Omental fat pad (tissue), 4 donors: ENCODE measurements around the gene ARX. TPM values are rescaled to one million over a fixed set of nuclear protein-coding genes. Genes with fewer than 3 reads are reported as not detected.

Experiments
- ATAC-seq: fragments of 150-250 bp; one replicate; pipeline ENCODE4 v1.9.1; 2016; ENCODE audit warnings: mild to moderate bottlenecking, moderate library complexity; ENCODE audit not compliant: low FRiP score
- DNase-seq: peaks from one replicate; pipeline ENCODE4 v3.0.0-alpha.2; 2019; ENCODE audit warnings: low spot score
- CTCF ChIP-seq, 3 donors: fragments of 450-650 bp; IDR thresholded peaks; one replicate each; pipeline ENCODE4 v1.5.1; 2016 to 2017; ENCODE audit warnings: antibody characterized with exemption in 3 of 3, mild to moderate bottlenecking in 3 of 3, moderate library complexity in 2 of 3
- total RNA-seq, 4 donors: library from RNA; depleted of rRNA; stranded (reverse); fragments of >200 nt; gene quantifications; one replicate each; pipeline ENCODE4 v1.1.0, GENCODE V29; 2016

Gene ARX
- total RNA-seq, 4 donors from 2014 or later: not detected

- ATAC-seq: no peak
- TF ChIP-seq CTCF (IDR thresholded peaks at IDR 0.05): no peak
Measured at GRCh38 chrX:25043192-25043591, 27.4 kb upstream of the ARX start.

GRCh38 chrX:25039036-25039435, 23.3 kb upstream of the ARX start:
- DNase-seq (no peak), ATAC-seq (no peak)
- TF ChIP-seq CTCF (IDR thresholded peaks at IDR 0.05): no peak

More at GRCh38 chrX:25043192-25043591, 27.4 kb upstream of the ARX start:
- no peak for DNase-seq

- ATAC-seq: no peak
- no peak for TF ChIP-seq CTCF (IDR thresholded peaks at IDR 0.05)
Measured at GRCh38 chrX:25034889-25035288, 19.1 kb upstream of the ARX start.

GRCh38 chrX:25029288-25029825, 13.6 kb upstream of the ARX start:
- no peak for TF ChIP-seq CTCF (IDR thresholded peaks at IDR 0.05)
- DNase-seq: no peak
- ATAC-seq: no peak

More at GRCh38 chrX:25034889-25035288, 19.1 kb upstream of the ARX start:
- DNase-seq: no peak

- no peak for ATAC-seq
- DNase-seq: no peak
- TF ChIP-seq CTCF (IDR thresholded peaks at IDR 0.05): no peak
Measured at GRCh38 chrX:25028726-25029125, 13.0 kb upstream of the ARX start.

GRCh38 chrX:25026576-25026975, 10.8 kb upstream of the ARX start:
- ATAC-seq (no peak), DNase-seq (no peak)
- TF ChIP-seq CTCF (IDR thresholded peaks at IDR 0.05): no peak

- TF ChIP-seq CTCF (IDR thresholded peaks at IDR 0.05): no peak
- ATAC-seq (no peak), DNase-seq (no peak)
Measured at GRCh38 chrX:25025615-25026014, 9.8 kb upstream of the ARX start.
